22Rv1 (cell line): Measurements from ENCODE around the gene SRR.
A peak's percentile ranks its signal among the peaks of the same experiment; 100 is the strongest.
"Not testable (repeated sequence)": the region's sequence is repeated elsewhere in the genome, so short reads cannot be mapped to it uniquely, and the experiment has no call there.

ENCODE experiments used
- H3K27ac ChIP-seq: fragments of 450-650 bp; 2 replicates; pipeline ENCODE4 v1.5.1; 2017
- CTCF ChIP-seq: fragments of 450-650 bp; IDR thresholded peaks from 2 replicates; pipeline ENCODE4 v1.5.1; 2017; ENCODE audit warnings: mild to moderate bottlenecking
- ZFX ChIP-seq: fragments of 450-650 bp; IDR thresholded peaks from 2 replicates; pipeline ENCODE4 v1.6.1; 2017; ENCODE audit warnings: antibody characterized with exemption, borderline replicate concordance

The SRR gene

GRCh38 chr17:2303204-2304188, at the start of gene SRR, which contains the start of gene SMG6:
Gene SRR (plus strand): TSS chr17:2303950. CDS start chr17:2315561, 11,611 bp downstream.
Gene SMG6 (minus strand): TSS chr17:2303785. CDS start chr17:2303720, 65 bp downstream.
- peak within 1 kb of the TSS; percentile 90 for H3K27ac ChIP-seq
- TF ChIP-seq CTCF (no peak), ZFX (no peak)

- not testable (repeated sequence) for H3K27ac ChIP-seq
Measured at GRCh38 chr17:2258830-2259229, 44.9 kb upstream of the SRR start.

GRCh38 chr17:2259769-2260536, 43.8 kb upstream of the SRR start:
- no peak overlapping the region for H3K27ac ChIP-seq

DNA sequence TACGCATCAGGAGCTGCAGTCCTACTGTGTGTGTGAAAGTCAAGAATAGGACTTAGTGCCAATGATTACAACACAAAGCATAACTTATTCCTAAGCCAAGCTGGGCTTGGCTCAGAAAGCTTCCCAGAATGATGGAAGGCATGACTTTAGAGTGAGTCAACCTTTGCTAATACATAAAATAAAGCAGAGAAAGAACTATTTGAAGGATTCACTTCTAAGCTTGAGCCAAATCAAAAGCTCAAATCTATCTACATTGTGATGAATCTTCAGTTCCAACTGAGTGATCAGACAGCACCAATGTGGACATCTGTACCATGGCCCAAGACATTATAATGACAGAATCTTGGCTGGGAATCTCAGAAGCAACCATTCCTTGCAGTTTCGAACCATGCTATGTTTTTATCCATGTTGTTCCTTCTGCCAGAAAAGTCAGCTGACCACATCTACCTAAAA, 41.6 kb upstream of the SRR start:
- no peak overlapping the region for H3K27ac ChIP-seq
- no peak for TF ChIP-seq ZFX
- TF ChIP-seq CTCF: no peak

More at GRCh38 chr17:2259769-2260536, 43.8 kb upstream of the SRR start:
- TF ChIP-seq ZFX (no peak), CTCF (no peak)

GRCh38 chr17:2263183-2264066, 40.3 kb upstream of the SRR start:
- TF ChIP-seq CTCF (no peak), ZFX (no peak)
- H3K27ac ChIP-seq: no peak overlapping the region

GRCh38 chr17:2264067-2264860, 39.5 kb upstream of the SRR start:
- TF ChIP-seq ZFX: no peak
- no peak for TF ChIP-seq CTCF
- H3K27ac ChIP-seq: no peak overlapping the region

DNA sequence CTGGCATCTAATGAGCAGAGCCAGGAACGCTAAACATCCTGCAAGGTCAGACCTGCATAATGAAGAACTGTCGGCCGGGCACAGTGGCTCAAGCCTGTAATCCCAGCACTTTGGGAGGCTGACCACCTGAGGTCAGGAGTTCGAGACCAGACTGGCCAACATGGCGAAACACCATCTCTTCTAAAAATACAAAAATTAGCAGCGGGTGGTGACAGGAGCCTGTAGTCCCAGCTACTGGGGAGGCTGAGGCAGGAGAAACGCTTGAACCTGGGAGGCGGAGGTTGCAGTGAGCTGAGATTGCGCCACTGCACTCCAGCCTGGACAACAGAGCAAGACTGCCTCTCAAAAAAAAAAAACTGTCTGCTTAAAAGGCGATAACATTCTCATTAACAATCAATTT, 38.6 kb upstream of the SRR start:
- H3K27ac ChIP-seq: not testable (repeated sequence)
